Body of pancreas (tissue), 4 donors: ENCODE results near the gene STK17A.

Experiments used
- POLR2A ChIP-seq, 3 donors: fragments of 450-650 bp; IDR thresholded peaks; one replicate each; pipeline ENCODE4 v1.6.1; 2016; ENCODE audit warnings: antibody characterized with exemption in 3 of 3, mild to moderate bottlenecking in 2 of 3
- TF ChIP-seq, protein P1 (sequence below), 7 experiments: fragments of 450-650 bp in 4 of 7; fragments of 200-600 bp in 3 of 7; sonication (generic) in 3 of 7; IDR thresholded peaks; one replicate each; pipeline ENCODE4 v1.5.1; 2016 to 2019; ENCODE audit warnings: antibody characterized with exemption in 7 of 7

DNA sequence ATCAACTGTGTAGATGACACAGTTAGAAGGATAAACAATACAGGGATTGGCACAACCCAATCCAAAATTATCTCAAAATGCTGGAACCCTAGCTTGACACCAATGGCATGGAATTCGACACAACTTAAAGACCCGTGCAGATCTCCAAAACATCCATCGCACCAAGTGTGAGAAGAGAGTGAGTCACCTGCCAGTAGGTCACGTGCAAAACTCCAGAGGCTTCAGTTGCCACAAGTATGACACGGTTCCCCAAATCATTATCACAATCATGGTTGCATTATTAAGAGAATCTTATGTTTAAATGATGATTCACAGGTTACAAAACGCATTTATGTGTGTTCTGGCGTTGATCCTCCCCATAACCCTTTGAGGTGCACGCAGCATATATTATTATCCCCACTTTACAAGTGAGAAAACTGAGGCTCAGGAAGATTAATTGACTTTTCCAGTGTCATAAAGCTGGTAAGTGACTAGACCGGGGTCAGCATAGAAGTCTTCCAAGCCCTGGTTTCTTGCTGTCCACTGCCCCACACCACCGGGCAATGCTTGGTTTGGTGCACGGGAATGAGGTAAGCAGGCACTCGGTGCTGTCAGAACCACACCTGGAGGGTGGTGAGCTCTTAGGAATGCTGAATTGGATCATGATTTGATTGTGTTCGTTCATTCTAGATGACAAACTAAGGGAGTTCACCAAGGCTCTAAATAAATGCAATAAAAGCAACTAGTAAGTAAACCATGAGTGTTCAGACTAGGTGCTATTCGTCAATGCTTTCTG is 23.6 kb upstream of the STK17A start:
- TF ChIP-seq, protein P1, sequence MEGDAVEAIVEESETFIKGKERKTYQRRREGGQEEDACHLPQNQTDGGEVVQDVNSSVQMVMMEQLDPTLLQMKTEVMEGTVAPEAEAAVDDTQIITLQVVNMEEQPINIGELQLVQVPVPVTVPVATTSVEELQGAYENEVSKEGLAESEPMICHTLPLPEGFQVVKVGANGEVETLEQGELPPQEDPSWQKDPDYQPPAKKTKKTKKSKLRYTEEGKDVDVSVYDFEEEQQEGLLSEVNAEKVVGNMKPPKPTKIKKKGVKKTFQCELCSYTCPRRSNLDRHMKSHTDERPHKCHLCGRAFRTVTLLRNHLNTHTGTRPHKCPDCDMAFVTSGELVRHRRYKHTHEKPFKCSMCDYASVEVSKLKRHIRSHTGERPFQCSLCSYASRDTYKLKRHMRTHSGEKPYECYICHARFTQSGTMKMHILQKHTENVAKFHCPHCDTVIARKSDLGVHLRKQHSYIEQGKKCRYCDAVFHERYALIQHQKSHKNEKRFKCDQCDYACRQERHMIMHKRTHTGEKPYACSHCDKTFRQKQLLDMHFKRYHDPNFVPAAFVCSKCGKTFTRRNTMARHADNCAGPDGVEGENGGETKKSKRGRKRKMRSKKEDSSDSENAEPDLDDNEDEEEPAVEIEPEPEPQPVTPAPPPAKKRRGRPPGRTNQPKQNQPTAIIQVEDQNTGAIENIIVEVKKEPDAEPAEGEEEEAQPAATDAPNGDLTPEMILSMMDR (IDR thresholded peaks at IDR 0.05), result no peak
- TF ChIP-seq POLR2A (IDR thresholded peaks at IDR 0.05), result no peak
